AG10803 (cell line): ENCODE results near the gene GALNT18.
A peak's percentile ranks its signal among the peaks of the same experiment; 100 is the strongest.
"Not testable (repeated sequence)": the region's sequence is repeated elsewhere in the genome, so short reads cannot be mapped to it uniquely, and the experiment has no call there.

ENCODE experiments used
- DNase-seq: peaks from one replicate; pipeline ENCODE4 v3.0.0; 2010; ENCODE audit warnings: low read depth
- H3K4me3 ChIP-seq: 2 replicates; pipeline ENCODE4 v1.5.1; 2011; ENCODE audit warnings: mild to moderate bottlenecking, low read length, control low read depth
- TF ChIP-seq, protein P1 (sequence below): conservative IDR thresholded peaks from 2 replicates; pipeline ENCODE4 v1.5.1; 2011; ENCODE audit warnings: mild to moderate bottlenecking, low read length, control low read depth, inconsistent platforms

The GALNT18 gene

GRCh38 chr11:11458001-11458400 is 163.8 kb downstream of the GALNT18 start:
- TF ChIP-seq, protein P1, sequence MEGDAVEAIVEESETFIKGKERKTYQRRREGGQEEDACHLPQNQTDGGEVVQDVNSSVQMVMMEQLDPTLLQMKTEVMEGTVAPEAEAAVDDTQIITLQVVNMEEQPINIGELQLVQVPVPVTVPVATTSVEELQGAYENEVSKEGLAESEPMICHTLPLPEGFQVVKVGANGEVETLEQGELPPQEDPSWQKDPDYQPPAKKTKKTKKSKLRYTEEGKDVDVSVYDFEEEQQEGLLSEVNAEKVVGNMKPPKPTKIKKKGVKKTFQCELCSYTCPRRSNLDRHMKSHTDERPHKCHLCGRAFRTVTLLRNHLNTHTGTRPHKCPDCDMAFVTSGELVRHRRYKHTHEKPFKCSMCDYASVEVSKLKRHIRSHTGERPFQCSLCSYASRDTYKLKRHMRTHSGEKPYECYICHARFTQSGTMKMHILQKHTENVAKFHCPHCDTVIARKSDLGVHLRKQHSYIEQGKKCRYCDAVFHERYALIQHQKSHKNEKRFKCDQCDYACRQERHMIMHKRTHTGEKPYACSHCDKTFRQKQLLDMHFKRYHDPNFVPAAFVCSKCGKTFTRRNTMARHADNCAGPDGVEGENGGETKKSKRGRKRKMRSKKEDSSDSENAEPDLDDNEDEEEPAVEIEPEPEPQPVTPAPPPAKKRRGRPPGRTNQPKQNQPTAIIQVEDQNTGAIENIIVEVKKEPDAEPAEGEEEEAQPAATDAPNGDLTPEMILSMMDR: no peak
- DNase-seq: no peak
- H3K4me3 ChIP-seq: no peak overlapping the region

GRCh38 chr11:11456866-11457265 is 164.9 kb downstream of the GALNT18 start:
- TF ChIP-seq, protein P1: no peak
- DNase-seq: no peak
- no peak overlapping the region for H3K4me3 ChIP-seq

- H3K4me3 ChIP-seq: no peak overlapping the region
- TF ChIP-seq, protein P1: no peak
- DNase-seq: no peak
These were observed 167.1 kb downstream of the GALNT18 start for GRCh38 chr11:11454671-11455223.

DNA sequence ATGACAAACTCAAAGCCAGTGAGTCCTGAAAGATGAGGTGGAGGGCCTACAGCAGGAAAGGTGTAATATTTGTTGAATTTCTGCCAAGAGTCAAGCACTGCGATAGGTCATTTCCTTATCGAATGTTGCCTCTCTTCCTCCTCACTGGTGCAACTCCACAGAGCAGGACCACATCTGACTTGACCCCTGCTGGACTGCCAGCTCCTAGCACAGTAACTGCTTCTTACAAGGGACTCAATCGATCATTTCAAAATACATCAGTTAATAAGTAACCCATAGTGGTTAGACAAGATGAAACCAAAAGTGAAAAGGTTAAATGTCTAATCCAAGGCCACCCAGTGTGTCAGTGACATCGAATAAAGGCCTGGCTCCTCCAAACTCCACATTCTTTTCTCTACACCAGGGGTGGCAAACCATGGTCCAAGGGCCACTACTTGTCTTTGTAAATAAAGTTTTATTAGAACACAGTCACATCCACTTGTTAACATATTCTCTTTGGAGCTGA is 170.3 kb downstream of the GALNT18 start:
- DNase-seq: no peak
- TF ChIP-seq, protein P1: no peak

DNA sequence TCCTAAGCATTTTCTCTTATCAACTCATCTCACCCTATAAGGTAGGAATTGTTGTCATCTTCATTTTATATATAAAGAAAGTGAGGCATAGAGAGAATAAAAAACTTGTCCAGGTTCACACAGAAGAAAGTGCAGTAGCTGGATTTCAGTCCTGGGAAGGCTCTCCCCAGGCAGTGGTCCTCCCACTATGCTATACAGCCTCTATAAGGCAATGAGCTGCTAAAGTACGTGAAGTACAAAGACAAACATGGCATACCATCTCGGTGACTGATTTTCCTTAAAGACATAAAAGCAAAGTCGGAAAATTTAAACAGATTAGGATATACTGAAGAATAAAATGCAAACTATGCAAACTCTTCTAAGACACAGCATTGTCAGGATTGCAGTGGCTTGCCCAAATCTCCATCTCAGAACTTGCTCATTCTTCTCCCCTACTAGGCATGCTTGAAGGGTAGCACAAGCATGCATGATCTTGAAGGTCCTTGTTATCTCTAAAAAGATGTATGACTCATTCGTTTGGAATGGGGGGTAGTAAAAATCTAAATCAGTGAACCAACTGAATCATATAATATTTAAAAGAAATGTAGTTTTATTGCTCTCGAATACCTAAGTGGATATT is 171.0 kb downstream of the GALNT18 start:
- H3K4me3 ChIP-seq: no peak overlapping the region
- peak; percentile 3 for DNase-seq
- TF ChIP-seq, protein P1: no peak

More for the DNA sequence above, 170.3 kb downstream of the GALNT18 start:
- H3K4me3 ChIP-seq: no peak overlapping the region

DNA sequence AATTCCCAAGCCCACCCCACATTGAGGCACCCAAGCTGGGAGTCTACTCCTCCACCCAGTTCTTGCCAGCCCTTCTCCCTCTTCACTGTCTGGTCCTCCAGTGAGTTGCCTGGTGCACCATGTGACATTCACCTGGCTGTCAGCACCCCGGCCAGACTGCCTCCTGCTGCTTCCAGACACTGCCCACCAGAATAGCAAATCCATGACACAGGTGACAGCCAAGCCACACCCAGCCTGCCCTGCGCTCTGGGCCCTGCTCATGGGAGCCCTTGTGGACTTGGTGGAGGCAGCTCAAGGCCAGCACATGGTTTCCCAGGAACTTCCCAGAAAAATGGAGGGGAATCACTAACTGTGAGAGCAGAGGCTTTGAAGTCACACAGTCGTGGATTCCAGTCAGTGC is 172.5 kb downstream of the GALNT18 start:
- H3K4me3 ChIP-seq: no peak overlapping the region
- TF ChIP-seq, protein P1: no peak

DNA sequence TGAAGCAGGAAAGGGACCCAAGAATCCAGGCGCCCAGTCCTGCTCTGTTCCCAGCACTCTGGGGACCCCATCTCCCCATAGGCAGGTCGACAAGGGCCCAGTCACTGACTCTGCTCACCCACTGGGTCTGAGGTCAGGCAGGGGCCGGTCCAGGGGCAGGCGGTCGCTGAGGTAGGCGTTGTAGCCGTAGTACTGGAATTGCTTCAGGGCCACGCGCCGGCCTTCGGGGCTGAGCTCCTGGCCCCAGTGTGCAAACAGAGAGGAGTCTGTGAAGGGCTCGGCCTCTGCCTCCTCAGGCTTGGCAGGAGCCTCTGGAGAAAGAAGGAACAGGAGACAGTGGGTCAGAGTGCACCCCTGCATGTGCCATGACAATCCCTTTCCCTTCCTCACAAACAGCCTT is 173.2 kb downstream of the GALNT18 start:
- H3K4me3 ChIP-seq: no peak overlapping the region
- TF ChIP-seq, protein P1: no peak
- DNase-seq: no peak

More for the DNA sequence above, 172.5 kb downstream of the GALNT18 start:
- no peak for DNase-seq

GRCh38 chr11:11447601-11448000 is 174.2 kb downstream of the GALNT18 start:
- not testable (repeated sequence) for H3K4me3 ChIP-seq, DNase-seq
